RWPE2 (cell line): ENCODE results near the gene KNDC1.

Source experiments
- ATAC-seq: fragments of 200-7000 bp; cut with Tn5 transposase; 3 replicates; pipeline ENCODE4 v1.9.1; 2021; ENCODE audit warnings: low read depth
- DNase-seq: peaks from one replicate; pipeline ENCODE4 v3.0.0-alpha.2; 2020; ENCODE audit warnings: low spot score
- H3K27ac ChIP-seq: fragments of 450-650 bp; 2 replicates; pipeline ENCODE4 v1.5.1; 2017; ENCODE audit warnings: mild to moderate bottlenecking; ENCODE audit not compliant: poor library complexity, severe bottlenecking
- H3K27me3 ChIP-seq: fragments of 250-450 bp; sonication (Bioruptor Pico); 2 replicates; pipeline ENCODE4 v1.5.1; 2021; ENCODE audit warnings: mild to moderate bottlenecking, moderate library complexity; ENCODE audit not compliant: insufficient read depth, poor library complexity, severe bottlenecking
- H3K36me3 ChIP-seq: fragments of 250-450 bp; sonication (Bioruptor Pico); 2 replicates; pipeline ENCODE4 v1.5.1; 2020; ENCODE audit warnings: low read depth, mild to moderate bottlenecking, moderate library complexity
- H3K4me1 ChIP-seq: fragments of 250-450 bp; sonication (Bioruptor Pico); 2 replicates; pipeline ENCODE4 v1.5.1; 2021; ENCODE audit warnings: mild to moderate bottlenecking, moderate library complexity; ENCODE audit not compliant: insufficient read depth, poor library complexity, severe bottlenecking
- H3K4me3 ChIP-seq: fragments of 250-450 bp; sonication (Bioruptor Pico); 2 replicates; pipeline ENCODE4 v1.5.1; 2021; ENCODE audit warnings: mild to moderate bottlenecking, moderate library complexity; ENCODE audit not compliant: severe bottlenecking
- H3K9me3 ChIP-seq: fragments of 250-450 bp; sonication (Bioruptor Pico); 2 replicates; pipeline ENCODE4 v1.5.1; 2021; ENCODE audit warnings: mild to moderate bottlenecking, moderate library complexity; ENCODE audit not compliant: severe bottlenecking
- TF ChIP-seq, protein P1 (sequence below): fragments of 450-650 bp; IDR thresholded peaks from one replicate; pipeline ENCODE4 v1.5.1; 2017; ENCODE audit warnings: mild to moderate bottlenecking, moderate library complexity; ENCODE audit not compliant: poor library complexity, severe bottlenecking

The KNDC1 gene

DNA sequence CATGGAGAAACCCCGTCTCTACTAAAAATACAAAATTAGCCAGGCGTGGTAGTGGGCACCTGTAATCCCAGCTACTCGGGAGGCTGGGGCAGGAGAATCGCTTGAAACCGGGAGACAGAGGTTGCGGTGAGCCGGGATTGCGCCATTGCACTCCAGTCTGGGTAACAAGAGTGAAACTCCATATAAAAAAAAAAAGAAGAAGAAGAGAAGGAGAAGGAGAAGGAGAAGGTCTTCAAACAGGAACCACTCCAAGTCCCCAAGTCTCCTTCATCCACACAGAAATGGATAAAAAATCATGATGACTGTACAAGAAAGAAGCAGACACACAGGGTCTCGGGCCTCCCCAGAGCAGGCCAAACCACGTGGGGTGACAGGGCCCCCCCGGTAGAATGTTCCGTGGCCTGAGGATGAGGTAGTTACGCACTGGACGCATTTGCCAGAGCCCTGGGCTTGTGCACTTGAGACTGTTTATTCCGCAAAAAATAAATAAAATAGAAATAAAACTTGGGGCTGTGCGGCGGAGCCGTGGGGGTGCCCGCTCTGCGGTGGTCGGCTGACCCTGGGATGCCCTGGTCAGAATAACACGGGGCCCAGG, 93.4 kb downstream of the KNDC1 start:
- H3K27ac ChIP-seq, result no peak overlapping the region
- no peak overlapping the region for H3K4me3 ChIP-seq
- no peaks in the 10 kb centered on the region for H3K9me3 ChIP-seq
- ATAC-seq (no peak), DNase-seq (no peak)
- peaks cover 13% of the 10 kb centered on the region for H3K4me1 ChIP-seq
- TF ChIP-seq, protein P1, sequence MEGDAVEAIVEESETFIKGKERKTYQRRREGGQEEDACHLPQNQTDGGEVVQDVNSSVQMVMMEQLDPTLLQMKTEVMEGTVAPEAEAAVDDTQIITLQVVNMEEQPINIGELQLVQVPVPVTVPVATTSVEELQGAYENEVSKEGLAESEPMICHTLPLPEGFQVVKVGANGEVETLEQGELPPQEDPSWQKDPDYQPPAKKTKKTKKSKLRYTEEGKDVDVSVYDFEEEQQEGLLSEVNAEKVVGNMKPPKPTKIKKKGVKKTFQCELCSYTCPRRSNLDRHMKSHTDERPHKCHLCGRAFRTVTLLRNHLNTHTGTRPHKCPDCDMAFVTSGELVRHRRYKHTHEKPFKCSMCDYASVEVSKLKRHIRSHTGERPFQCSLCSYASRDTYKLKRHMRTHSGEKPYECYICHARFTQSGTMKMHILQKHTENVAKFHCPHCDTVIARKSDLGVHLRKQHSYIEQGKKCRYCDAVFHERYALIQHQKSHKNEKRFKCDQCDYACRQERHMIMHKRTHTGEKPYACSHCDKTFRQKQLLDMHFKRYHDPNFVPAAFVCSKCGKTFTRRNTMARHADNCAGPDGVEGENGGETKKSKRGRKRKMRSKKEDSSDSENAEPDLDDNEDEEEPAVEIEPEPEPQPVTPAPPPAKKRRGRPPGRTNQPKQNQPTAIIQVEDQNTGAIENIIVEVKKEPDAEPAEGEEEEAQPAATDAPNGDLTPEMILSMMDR, result no peak
- no peaks in the 10 kb centered on the region for H3K27me3 ChIP-seq
- no peaks in the 10 kb centered on the region for H3K36me3 ChIP-seq

DNA sequence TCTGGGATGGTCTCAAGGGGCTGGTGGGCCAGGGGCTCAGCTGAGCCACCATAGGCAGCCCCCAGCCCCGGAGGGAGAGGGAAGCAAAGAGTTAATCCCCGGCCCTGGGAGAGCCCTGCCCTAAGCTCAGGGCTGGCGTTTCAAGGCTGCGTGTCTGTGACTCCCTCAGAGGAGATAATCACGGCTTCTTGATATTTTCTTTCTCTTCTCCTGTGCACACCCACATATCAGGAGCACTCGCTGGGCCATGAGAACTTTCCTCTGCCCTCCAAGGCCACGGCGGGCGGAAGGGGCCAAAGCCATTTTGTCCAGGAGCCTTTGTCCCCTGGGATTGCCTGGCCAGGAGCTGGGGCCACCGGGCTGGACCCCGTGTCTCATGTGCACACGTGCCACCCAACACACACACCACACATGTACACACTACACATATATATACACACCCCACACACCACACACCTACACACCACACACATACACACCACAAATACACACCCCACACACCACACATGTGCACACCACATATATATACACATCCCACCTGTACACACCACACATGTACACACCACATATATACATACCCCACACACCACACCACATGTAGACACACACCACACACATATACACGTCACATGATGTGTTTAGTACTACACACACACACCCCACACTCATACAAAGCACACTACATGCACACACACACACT, 94.6 kb downstream of the KNDC1 start:
- peaks cover 23% of the 10 kb centered on the region for H3K4me1 ChIP-seq
- H3K9me3 ChIP-seq, result no peaks in the 10 kb centered on the region
- DNase-seq (no peak), ATAC-seq (no peak)
- H3K36me3 ChIP-seq, result no peaks in the 10 kb centered on the region
- H3K4me3 ChIP-seq, result no peak overlapping the region
- no peak overlapping the region for H3K27ac ChIP-seq
- TF ChIP-seq, protein P1, result no peak
- no peaks in the 10 kb centered on the region for H3K27me3 ChIP-seq

DNA sequence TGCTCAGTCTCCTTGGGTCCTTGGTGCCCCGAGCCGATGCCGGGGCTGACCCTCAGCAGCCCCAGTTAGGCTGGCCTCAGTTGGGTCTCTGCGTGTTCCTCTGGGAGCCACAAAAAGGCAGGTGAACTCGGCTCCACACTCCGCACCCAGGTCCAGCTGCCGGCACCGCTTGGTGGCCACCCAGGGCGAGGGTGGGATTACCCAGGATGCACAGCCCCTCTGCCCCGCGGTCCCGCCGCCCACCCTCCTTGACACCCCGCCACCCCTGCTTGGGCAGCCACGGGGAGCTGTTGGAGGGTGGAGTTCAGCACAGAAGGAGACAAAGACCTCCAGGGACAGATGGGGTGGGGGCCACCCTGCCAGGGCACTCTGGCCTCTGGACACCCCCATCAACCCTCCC, 95.3 kb downstream of the KNDC1 start:
- H3K4me1 ChIP-seq, result peaks cover 26% of the 10 kb centered on the region
- no peaks in the 10 kb centered on the region for H3K27me3 ChIP-seq
- no peaks in the 10 kb centered on the region for H3K9me3 ChIP-seq
- TF ChIP-seq, protein P1, result no peak
- H3K4me3 ChIP-seq, result no peak overlapping the region
- DNase-seq (no peak), ATAC-seq (no peak)
- no peaks in the 10 kb centered on the region for H3K36me3 ChIP-seq
- no peak overlapping the region for H3K27ac ChIP-seq

DNA sequence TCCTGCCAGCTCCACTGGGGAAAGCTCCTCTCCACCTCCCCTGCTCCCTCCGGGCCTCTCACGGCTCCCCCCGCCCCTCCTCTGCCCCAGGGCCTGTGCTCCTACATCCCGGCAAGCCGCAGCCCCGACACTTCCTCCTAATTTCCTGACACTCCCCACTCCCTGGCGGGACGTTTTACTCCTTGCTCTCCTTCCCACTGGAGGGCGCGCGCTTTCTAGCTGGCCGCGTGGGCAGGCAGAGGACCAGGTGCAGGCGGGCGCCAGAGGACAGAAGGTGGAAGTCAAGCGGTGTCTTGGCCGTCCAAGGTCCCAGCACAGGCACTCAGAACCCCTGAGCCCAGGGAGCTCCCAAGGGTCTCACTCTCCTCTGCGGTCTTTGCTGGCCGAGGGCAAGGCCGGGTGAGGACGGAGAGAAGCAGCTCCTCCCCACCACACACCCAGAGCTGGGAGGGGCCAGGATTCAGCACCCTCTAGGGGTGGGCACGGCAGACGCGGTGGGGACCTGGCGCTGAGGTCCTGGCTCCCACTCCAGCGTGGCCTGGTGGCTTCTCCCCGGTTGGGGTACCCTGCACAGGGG, 97.6 kb downstream of the KNDC1 start:
- Histone ChIP-seq H3K4me3 (no peak overlapping the region), H3K27me3 (no peaks in the 10 kb centered on the region), H3K27ac (peak overlapping the region; percentile 83), H3K4me1 (peaks cover 34% of the 10 kb centered on the region), H3K36me3 (no peaks in the 10 kb centered on the region), H3K9me3 (no peaks in the 10 kb centered on the region)
- DNase-seq (no peak), ATAC-seq (peak; percentile 8; the same call in 2 of the 3 replicates)
- TF ChIP-seq, protein P1, result peak; percentile 59
